Measurements from ENCODE around the gene MYL2. TPM values are rescaled to one million over a fixed set of nuclear protein-coding genes. Genes with fewer than 3 reads are reported as not detected.

MYL2 gene
- total RNA-seq, 1 experiment from 2014 or later = 0.39 TPM

GRCh38 chr12:110912263-110912662 is 8.1 kb downstream of the MYL2 start:
- CTCF ChIA-PET = no interaction called here
- intact Hi-C loops (cut with micrococcal nuclease) = no loop called here
- Histone ChIP-seq H4K20me1 (ENCODE audit: insufficient read depth) (no peaks in the 10 kb centered on the region), H3K36me3 (ENCODE audit: control insufficient read depth in 1 of 2, insufficient read depth in 2 of 2, low read length in 2 of 2) (no peaks in the 10 kb centered on the region), H3K9me2 (ENCODE audit: insufficient read depth) (no peaks in the 10 kb centered on the region), H2AFZ (ENCODE audit: low read depth, low read length, poor library complexity, severe bottlenecking) (no peak overlapping the region), H3K27me3 (ENCODE audit: insufficient read depth, low read length) (no peaks in the 10 kb centered on the region), H3K27ac (ENCODE audit: low read depth, low read length) (no peak overlapping the region), H3K9me3 (ENCODE audit: control insufficient read depth in 1 of 2, insufficient read depth in 1 of 2, low read depth in 1 of 2, low read length in 2 of 2) (no peaks in the 10 kb centered on the region), H3K4me3 (replicated peaks in 1 of 2; ENCODE audit: low read depth in 1 of 2, low read length in 2 of 2) (no peak overlapping the region), H3K79me2 (ENCODE audit: insufficient read depth, low read length) (no peaks in the 10 kb centered on the region), H3K4me2 (ENCODE audit: low read length) (no peak overlapping the region), H3K4me1 (ENCODE audit: control insufficient read depth in 1 of 2, insufficient read depth in 2 of 2, low read length in 2 of 2) (peaks cover 5 to 6% of the 10 kb centered on the region in 2 experiments; a peak in 2 of 4 replicates), H3K9ac (ENCODE audit: low read length) (no peak overlapping the region)
- no peak for DNase-seq (ENCODE audit: low read depth, low spot score)
- POLR2A ChIA-PET = no interaction called here
- BruUV-seq (replicated peaks) = no TSS peak
- TF ChIP-seq ZFX (IDR thresholded peaks at IDR 0.05) (no peak), ZNF274 (IDR thresholded peaks at IDR 0.05; ENCODE audit: low read depth, low read length) (no peak), FOSL1 (IDR thresholded peaks at IDR 0.05; ENCODE audit: low read depth) (no peak), ATF3 (IDR thresholded peaks at IDR 0.05) (no peak), TCF7L2 (IDR thresholded peaks at IDR 0.05; ENCODE audit: borderline replicate concordance, extremely low read depth, insufficient read depth, insufficient read length) (no peak), EGR1 (IDR thresholded peaks at IDR 0.05; ENCODE audit: low read depth) (no peak), ELF1 (IDR thresholded peaks at IDR 0.05; ENCODE audit: borderline replicate concordance, low read depth) (no peak), EZH2phosphoT487 (IDR thresholded peaks at IDR 0.05; ENCODE audit: borderline replicate concordance) (no peak), MAX (IDR thresholded peaks at IDR 0.05) (no peak), SRF (IDR thresholded peaks at IDR 0.05; ENCODE audit: low read depth) (no peak), ZBTB33 (IDR thresholded peaks at IDR 0.05; ENCODE audit: extremely low read depth, insufficient replicate concordance, low read length) (no peak)
- ATAC-seq = no peak
- RAD21 ChIA-PET (ENCODE audit: low non-redundant PET in 1 of 2, low total read pairs in 2 of 2, uncharacterized antibody in 2 of 2, unreplicated experiment in 2 of 2) = no interaction called here
